Sigmoid colon (tissue), 4 donors: ENCODE results near the gene PEX11B.

Experiments
- EP300 ChIP-seq, 4 donors: sonication (generic); formaldehyde crosslinking; IDR thresholded peaks; one replicate each; pipeline ENCODE4 v1.6.1; 2017; ENCODE audit warnings: antibody characterized with exemption in 4 of 4
- POLR2A ChIP-seq, 2 donors: fragments of 450-650 bp; IDR thresholded peaks; one replicate each; pipeline ENCODE4 v1.6.1; 2016; ENCODE audit warnings: antibody characterized with exemption in 2 of 2, mild to moderate bottlenecking in 2 of 2, moderate library complexity in 2 of 2
- POLR2AphosphoS5 ChIP-seq, 4 donors: sonication (generic); formaldehyde crosslinking; IDR thresholded peaks; one replicate each; pipeline ENCODE4 v1.6.1; 2017; ENCODE audit warnings: antibody characterized with exemption in 4 of 4
- TF ChIP-seq, protein P1 (sequence below), 4 experiments: fragments of 450-650 bp in 3 of 4; fragments of 200-600 bp in 1 of 4; IDR thresholded peaks; one replicate each; pipeline ENCODE4 v1.5.1; 2016 to 2019; ENCODE audit warnings: antibody characterized with exemption in 4 of 4, mild to moderate bottlenecking in 3 of 4, moderate library complexity in 2 of 4

GRCh38 chr1:145868232-145868631 is 50.3 kb downstream of the PEX11B start:
- TF ChIP-seq, protein P1, sequence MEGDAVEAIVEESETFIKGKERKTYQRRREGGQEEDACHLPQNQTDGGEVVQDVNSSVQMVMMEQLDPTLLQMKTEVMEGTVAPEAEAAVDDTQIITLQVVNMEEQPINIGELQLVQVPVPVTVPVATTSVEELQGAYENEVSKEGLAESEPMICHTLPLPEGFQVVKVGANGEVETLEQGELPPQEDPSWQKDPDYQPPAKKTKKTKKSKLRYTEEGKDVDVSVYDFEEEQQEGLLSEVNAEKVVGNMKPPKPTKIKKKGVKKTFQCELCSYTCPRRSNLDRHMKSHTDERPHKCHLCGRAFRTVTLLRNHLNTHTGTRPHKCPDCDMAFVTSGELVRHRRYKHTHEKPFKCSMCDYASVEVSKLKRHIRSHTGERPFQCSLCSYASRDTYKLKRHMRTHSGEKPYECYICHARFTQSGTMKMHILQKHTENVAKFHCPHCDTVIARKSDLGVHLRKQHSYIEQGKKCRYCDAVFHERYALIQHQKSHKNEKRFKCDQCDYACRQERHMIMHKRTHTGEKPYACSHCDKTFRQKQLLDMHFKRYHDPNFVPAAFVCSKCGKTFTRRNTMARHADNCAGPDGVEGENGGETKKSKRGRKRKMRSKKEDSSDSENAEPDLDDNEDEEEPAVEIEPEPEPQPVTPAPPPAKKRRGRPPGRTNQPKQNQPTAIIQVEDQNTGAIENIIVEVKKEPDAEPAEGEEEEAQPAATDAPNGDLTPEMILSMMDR (IDR thresholded peaks at IDR 0.05), result no peak
- TF ChIP-seq POLR2AphosphoS5 (IDR thresholded peaks at IDR 0.05), result no peak
- no peak for TF ChIP-seq EP300 (IDR thresholded peaks at IDR 0.05)
- TF ChIP-seq POLR2A (IDR thresholded peaks at IDR 0.05), result no peak
